Measurements from ENCODE around the gene MS4A4A.
"Not testable (repeated sequence)": the region's sequence is repeated elsewhere in the genome, so short reads cannot be mapped to it uniquely, and the experiment has no call there.

The MS4A4A gene

GRCh38 chr11:60280412-60280811 is at the start of gene MS4A4A:
MS4A4A (plus strand) TSS chr11:60280666; CDS start chr11:60280676, 10 bp downstream.
- no peak for DNase-seq

- no peak for DNase-seq
Measured at GRCh38 chr11:60230681-60231080, 49.8 kb upstream of the MS4A4A start.

- no peak for DNase-seq
Measured at GRCh38 chr11:60235321-60235720, 45.1 kb upstream of the MS4A4A start.

GRCh38 chr11:60240662-60241061 is 39.8 kb upstream of the MS4A4A start:
- DNase-seq: no peak

GRCh38 chr11:60241786-60242185 is 38.7 kb upstream of the MS4A4A start:
- no peak for DNase-seq

GRCh38 chr11:60242740-60243239 is 37.7 kb upstream of the MS4A4A start, which contains the start of gene MS4A4E:
MS4A4E (minus strand) TSS chr11:60243137; CDS start chr11:60230055, 13,082 bp downstream.
- DNase-seq: no peak

GRCh38 chr11:60251485-60252212 is 28.8 kb upstream of the MS4A4A start:
- DNase-seq: no peak

GRCh38 chr11:60252213-60253108 is 28.0 kb upstream of the MS4A4A start:
- DNase-seq: no peak

GRCh38 chr11:60257956-60258722 is 22.3 kb upstream of the MS4A4A start:
- no peak for DNase-seq

- DNase-seq: no peak
Measured at GRCh38 chr11:60261014-60261413, 19.5 kb upstream of the MS4A4A start.

GRCh38 chr11:60263402-60263801 is 17.1 kb upstream of the MS4A4A start:
- DNase-seq: no peak

GRCh38 chr11:60264644-60265043 is 15.8 kb upstream of the MS4A4A start:
- no peak for DNase-seq

GRCh38 chr11:60265373-60266214 is 14.9 kb upstream of the MS4A4A start:
- no peak for DNase-seq

GRCh38 chr11:60274416-60274815 is 6.0 kb upstream of the MS4A4A start:
- DNase-seq: no peak

- no peak for DNase-seq
Measured at GRCh38 chr11:60281485-60281884, 1.0 kb downstream of the MS4A4A start.

GRCh38 chr11:60282286-60282685 is 1.8 kb downstream of the MS4A4A start:
- no peak for DNase-seq

GRCh38 chr11:60285411-60286126 is 5.1 kb downstream of the MS4A4A start:
- not testable (repeated sequence) for DNase-seq

- no peak for DNase-seq
Measured at GRCh38 chr11:60288531-60288930, 8.1 kb downstream of the MS4A4A start.

- no peak for DNase-seq
Measured at GRCh38 chr11:60292145-60292544, 11.7 kb downstream of the MS4A4A start.

GRCh38 chr11:60301178-60301577 is 20.7 kb downstream of the MS4A4A start:
- DNase-seq: no peak

GRCh38 chr11:60301884-60302283 is 21.4 kb downstream of the MS4A4A start:
- DNase-seq: not testable (repeated sequence)

Data from 8988T (cell line).